ENCODE results near the gene CHSY1. TPM values are rescaled to one million over a fixed set of nuclear protein-coding genes. Genes with fewer than 3 reads are reported as not detected.

The CHSY1 gene
- total RNA-seq, 1 experiment from 2014 or later, result 47.0 TPM

- intact Hi-C loops (cut with micrococcal nuclease; ENCODE audit: unreplicated experiment), result no loop called here
- H3K4me1 ChIP-seq (ENCODE audit: insufficient read depth, low read length, poor library complexity, severe bottlenecking), result peaks cover 16% of the 10 kb centered on the region
- no peak for DNase-seq (ENCODE audit: low spot score)
- H3K9me3 ChIP-seq (ENCODE audit: low read depth, low read length, poor library complexity, severe bottlenecking), result no peaks in the 10 kb centered on the region
- H3K27me3 ChIP-seq (replicated peaks; ENCODE audit: insufficient read depth, low read depth, low read length, poor library complexity), result no peaks in the 10 kb centered on the region
- no TSS peak for BruUV-seq (replicated peaks)
- TF ChIP-seq, protein P1, sequence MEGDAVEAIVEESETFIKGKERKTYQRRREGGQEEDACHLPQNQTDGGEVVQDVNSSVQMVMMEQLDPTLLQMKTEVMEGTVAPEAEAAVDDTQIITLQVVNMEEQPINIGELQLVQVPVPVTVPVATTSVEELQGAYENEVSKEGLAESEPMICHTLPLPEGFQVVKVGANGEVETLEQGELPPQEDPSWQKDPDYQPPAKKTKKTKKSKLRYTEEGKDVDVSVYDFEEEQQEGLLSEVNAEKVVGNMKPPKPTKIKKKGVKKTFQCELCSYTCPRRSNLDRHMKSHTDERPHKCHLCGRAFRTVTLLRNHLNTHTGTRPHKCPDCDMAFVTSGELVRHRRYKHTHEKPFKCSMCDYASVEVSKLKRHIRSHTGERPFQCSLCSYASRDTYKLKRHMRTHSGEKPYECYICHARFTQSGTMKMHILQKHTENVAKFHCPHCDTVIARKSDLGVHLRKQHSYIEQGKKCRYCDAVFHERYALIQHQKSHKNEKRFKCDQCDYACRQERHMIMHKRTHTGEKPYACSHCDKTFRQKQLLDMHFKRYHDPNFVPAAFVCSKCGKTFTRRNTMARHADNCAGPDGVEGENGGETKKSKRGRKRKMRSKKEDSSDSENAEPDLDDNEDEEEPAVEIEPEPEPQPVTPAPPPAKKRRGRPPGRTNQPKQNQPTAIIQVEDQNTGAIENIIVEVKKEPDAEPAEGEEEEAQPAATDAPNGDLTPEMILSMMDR (conservative IDR thresholded peaks at IDR 0.05; ENCODE audit: low read depth, low read length), result no peak
- no peak for TF ChIP-seq EZH2 (IDR thresholded peaks at IDR 0.05; ENCODE audit: borderline replicate concordance, low read depth, low read length, poor library complexity, severe bottlenecking)
- no peak overlapping the region for H3K27ac ChIP-seq (ENCODE audit: low read depth, low read length, poor library complexity, severe bottlenecking)
- no peak overlapping the region for H3K4me3 ChIP-seq (ENCODE audit: low read depth, low read length, poor library complexity, severe bottlenecking)
- CTCF ChIA-PET, result no interaction called here
- no peaks in the 10 kb centered on the region for H3K36me3 ChIP-seq (ENCODE audit: insufficient read depth, low read length, poor library complexity, severe bottlenecking)
- POLR2A ChIA-PET (ENCODE audit: low non-redundant PET), result no interaction called here
Measured at GRCh38 chr15:101209285-101209845, 42.5 kb downstream of the CHSY1 start.

- Histone ChIP-seq H3K4me1 (ENCODE audit: insufficient read depth, low read length, poor library complexity, severe bottlenecking) (peaks cover 16% of the 10 kb centered on the region), H3K9me3 (ENCODE audit: low read depth, low read length, poor library complexity, severe bottlenecking) (no peaks in the 10 kb centered on the region), H3K4me3 (ENCODE audit: low read depth, low read length, poor library complexity, severe bottlenecking) (no peak overlapping the region), H3K27me3 (replicated peaks; ENCODE audit: insufficient read depth, low read depth, low read length, poor library complexity) (no peaks in the 10 kb centered on the region), H3K36me3 (ENCODE audit: insufficient read depth, low read length, poor library complexity, severe bottlenecking) (no peaks in the 10 kb centered on the region), H3K27ac (ENCODE audit: low read depth, low read length, poor library complexity, severe bottlenecking) (no peak overlapping the region)
- DNase-seq (ENCODE audit: low spot score), result no peak
- TF ChIP-seq, protein P1 (conservative IDR thresholded peaks at IDR 0.05; ENCODE audit: low read depth, low read length), result no peak
- TF ChIP-seq EZH2 (IDR thresholded peaks at IDR 0.05; ENCODE audit: borderline replicate concordance, low read depth, low read length, poor library complexity, severe bottlenecking), result no peak
- intact Hi-C loops (cut with micrococcal nuclease; ENCODE audit: unreplicated experiment), result no loop called here
- ChIA-PET CTCF (no interaction called here), POLR2A (ENCODE audit: low non-redundant PET) (no interaction called here)
- no TSS peak for BruUV-seq (replicated peaks)
Measured at GRCh38 chr15:101207867-101208288, 44.0 kb downstream of the CHSY1 start.

DNA sequence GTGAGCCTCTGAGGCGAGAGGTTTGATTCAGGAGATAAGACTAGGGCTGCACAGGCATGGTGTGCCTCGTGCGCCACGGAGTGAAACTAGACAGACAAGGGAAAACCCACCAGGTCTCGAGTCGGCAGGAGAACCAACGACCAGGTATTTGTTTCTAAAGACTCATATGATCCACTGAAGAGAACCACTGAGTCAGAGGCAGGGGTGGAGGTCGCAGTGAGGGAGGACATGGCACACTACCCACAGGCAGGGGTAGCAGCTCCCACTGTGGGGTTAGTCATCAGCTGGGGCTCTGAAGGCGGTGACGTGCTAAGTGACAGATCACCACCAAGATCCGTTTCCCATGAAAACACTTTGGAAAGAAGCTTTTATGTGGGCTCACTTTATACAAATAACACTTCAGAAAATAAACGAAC is 45.7 kb downstream of the CHSY1 start:
- H3K27me3 ChIP-seq (replicated peaks; ENCODE audit: insufficient read depth, low read depth, low read length, poor library complexity), result no peaks in the 10 kb centered on the region
- no peak overlapping the region for H3K27ac ChIP-seq (ENCODE audit: low read depth, low read length, poor library complexity, severe bottlenecking)
- DNase-seq (ENCODE audit: low spot score), result no peak
- TF ChIP-seq, protein P1 (conservative IDR thresholded peaks at IDR 0.05; ENCODE audit: low read depth, low read length), result no peak
- TF ChIP-seq EZH2 (IDR thresholded peaks at IDR 0.05; ENCODE audit: borderline replicate concordance, low read depth, low read length, poor library complexity, severe bottlenecking), result no peak
- no peak overlapping the region for H3K4me3 ChIP-seq (ENCODE audit: low read depth, low read length, poor library complexity, severe bottlenecking)
- H3K9me3 ChIP-seq (ENCODE audit: low read depth, low read length, poor library complexity, severe bottlenecking), result no peaks in the 10 kb centered on the region
- ChIA-PET CTCF (no interaction called here), POLR2A (ENCODE audit: low non-redundant PET) (no interaction called here)
- intact Hi-C loops (cut with micrococcal nuclease; ENCODE audit: unreplicated experiment), result no loop called here
- peaks cover 27% of the 10 kb centered on the region for H3K4me1 ChIP-seq (ENCODE audit: insufficient read depth, low read length, poor library complexity, severe bottlenecking)
- BruUV-seq (replicated peaks), result no TSS peak
- H3K36me3 ChIP-seq (ENCODE audit: insufficient read depth, low read length, poor library complexity, severe bottlenecking), result no peaks in the 10 kb centered on the region
